Adipocyte (in vitro differentiated cells): Measurements from ENCODE around the gene GPN1.

Experiments
- DNase-seq: peaks from one replicate; pipeline ENCODE4 v3.0.0-alpha.2; 2015; ENCODE audit warnings: low read depth
- H3K27me3 ChIP-seq: replicated peaks from 2 replicates; pipeline ENCODE4 v1.7.0; 2013; ENCODE audit warnings: mild to moderate bottlenecking, low read length, moderate library complexity; ENCODE audit not compliant: control insufficient read depth, insufficient read depth
- H3K36me3 ChIP-seq: 2 replicates; pipeline ENCODE4 v1.7.0; 2013; ENCODE audit warnings: low read length, mild to moderate bottlenecking, moderate library complexity; ENCODE audit not compliant: control insufficient read depth, insufficient read depth, severe bottlenecking
- H3K4me1 ChIP-seq: 2 replicates; pipeline ENCODE4 v1.7.0; 2013; ENCODE audit warnings: mild to moderate bottlenecking, low read length, moderate library complexity; ENCODE audit not compliant: control insufficient read depth, insufficient read depth
- H3K4me3 ChIP-seq: 2 replicates; pipeline ENCODE4 v1.7.0; 2013; ENCODE audit warnings: mild to moderate bottlenecking, low read length, moderate library complexity
- H3K9ac ChIP-seq: 2 replicates; pipeline ENCODE4 v1.7.0; 2013; ENCODE audit warnings: mild to moderate bottlenecking, low read length, moderate library complexity
- H3K9me3 ChIP-seq: 2 replicates; pipeline ENCODE4 v1.7.0; 2013; ENCODE audit warnings: mild to moderate bottlenecking, low read length, moderate library complexity; ENCODE audit not compliant: control insufficient read depth

Gene GPN1

GRCh38 chr2:27652341-27652740 is 23.5 kb downstream of the GPN1 start:
- no peak for DNase-seq
- no peaks in the 10 kb centered on the region for H3K27me3 ChIP-seq
- H3K36me3 ChIP-seq: peaks cover 94% of the 10 kb centered on the region
- H3K9me3 ChIP-seq: no peaks in the 10 kb centered on the region
- H3K9ac ChIP-seq: no peak overlapping the region
- no peak overlapping the region for H3K4me3 ChIP-seq
- H3K4me1 ChIP-seq: peaks cover 14% of the 10 kb centered on the region

GRCh38 chr2:27652790-27653189 is 23.9 kb downstream of the GPN1 start:
- no peak overlapping the region for H3K4me3 ChIP-seq
- no peaks in the 10 kb centered on the region for H3K9me3 ChIP-seq
- DNase-seq: no peak
- no peaks in the 10 kb centered on the region for H3K27me3 ChIP-seq
- H3K36me3 ChIP-seq: peaks cover 94% of the 10 kb centered on the region
- no peak overlapping the region for H3K9ac ChIP-seq
- H3K4me1 ChIP-seq: peaks cover 10% of the 10 kb centered on the region

- H3K36me3 ChIP-seq: peaks cover 94% of the 10 kb centered on the region
- peaks cover 10% of the 10 kb centered on the region for H3K4me1 ChIP-seq
Measured at GRCh38 chr2:27653397-27653796, 24.5 kb downstream of the GPN1 start.

GRCh38 chr2:27655155-27655951 is 26.5 kb downstream of the GPN1 start:
- H3K4me1 ChIP-seq: peaks cover 7% of the 10 kb centered on the region
- H3K36me3 ChIP-seq: peaks cover 96% of the 10 kb centered on the region
- no peaks in the 10 kb centered on the region for H3K27me3 ChIP-seq
- H3K9me3 ChIP-seq: no peaks in the 10 kb centered on the region
- DNase-seq: peak; percentile 41
- H3K4me3 ChIP-seq: no peak overlapping the region
- no peak overlapping the region for H3K9ac ChIP-seq

More at GRCh38 chr2:27653397-27653796, 24.5 kb downstream of the GPN1 start:
- H3K27me3 ChIP-seq: no peaks in the 10 kb centered on the region
- H3K9me3 ChIP-seq: no peaks in the 10 kb centered on the region
- H3K9ac ChIP-seq: no peak overlapping the region
- DNase-seq: no peak
- H3K4me3 ChIP-seq: no peak overlapping the region

- Histone ChIP-seq H3K9me3 (no peaks in the 10 kb centered on the region), H3K27me3 (no peaks in the 10 kb centered on the region), H3K4me3 (no peak overlapping the region), H3K9ac (no peak overlapping the region), H3K4me1 (peaks cover 32% of the 10 kb centered on the region), H3K36me3 (peaks cover 56% of the 10 kb centered on the region)
- DNase-seq: no peak
Measured at GRCh38 chr2:27661371-27661770, 32.5 kb downstream of the GPN1 start.

DNA sequence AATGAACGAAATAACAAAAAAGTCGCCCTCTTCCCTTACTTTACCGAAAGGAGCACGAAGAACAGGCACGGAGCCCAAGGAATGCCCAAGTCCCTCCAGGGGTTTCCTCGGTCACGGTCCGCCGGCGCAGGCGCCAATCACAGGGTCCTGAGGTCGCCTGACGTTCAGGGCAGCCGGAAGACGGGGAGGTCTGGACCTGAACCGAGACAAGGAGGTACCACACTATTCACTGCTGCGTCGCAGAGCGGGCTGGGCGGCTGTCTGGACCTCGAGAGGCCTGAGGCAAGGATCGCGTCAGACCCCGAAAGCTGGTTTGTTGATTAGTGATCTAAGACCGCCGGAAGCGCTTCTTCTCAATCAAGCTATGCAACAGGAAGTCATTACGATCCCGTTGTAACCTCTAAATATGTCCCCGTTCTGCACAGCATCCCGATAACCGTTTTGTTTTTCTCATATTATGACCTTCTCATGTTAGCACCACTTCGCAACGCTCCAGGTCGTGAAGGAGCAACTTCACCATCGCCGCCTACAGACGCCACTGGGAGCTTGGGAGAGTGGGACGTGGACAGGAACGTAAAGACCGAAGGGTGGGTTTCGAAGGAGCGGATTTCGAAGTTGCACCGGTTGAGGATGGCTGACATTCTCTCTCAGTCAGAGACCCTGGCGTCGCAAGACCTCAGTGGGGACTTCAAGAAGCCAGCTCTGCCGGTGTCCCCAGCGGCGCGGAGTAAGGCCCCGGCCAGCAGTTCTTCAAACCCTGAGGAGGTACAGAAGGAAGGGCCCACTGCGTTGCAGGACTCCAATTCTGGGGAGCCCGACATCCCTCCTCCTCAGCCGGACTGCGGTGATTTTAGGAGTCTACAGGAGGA is 34.7 kb downstream of the GPN1 start, which contains the start of the genes SLC4A1AP and SUPT7L:
SLC4A1AP (plus strand) TSS at position 605 of the 869 bp plus-strand sequence; CDS start at position 631, 26 bp downstream.
SUPT7L (minus strand) TSS at position 330 of the 869 bp plus-strand sequence. CDS start 1,422 bp downstream, outside the sequence.
- H3K36me3 ChIP-seq: peaks cover 50% of the 10 kb centered on the region
- peak within 1 kb of the TSS; percentile 91 for H3K4me3 ChIP-seq
- no peaks in the 10 kb centered on the region for H3K27me3 ChIP-seq
- H3K4me1 ChIP-seq: peaks cover 32% of the 10 kb centered on the region
- H3K9me3 ChIP-seq: no peaks in the 10 kb centered on the region
- peak; percentile 94 for DNase-seq
- H3K9ac ChIP-seq: peak within 1 kb of the TSS; percentile 92

DNA sequence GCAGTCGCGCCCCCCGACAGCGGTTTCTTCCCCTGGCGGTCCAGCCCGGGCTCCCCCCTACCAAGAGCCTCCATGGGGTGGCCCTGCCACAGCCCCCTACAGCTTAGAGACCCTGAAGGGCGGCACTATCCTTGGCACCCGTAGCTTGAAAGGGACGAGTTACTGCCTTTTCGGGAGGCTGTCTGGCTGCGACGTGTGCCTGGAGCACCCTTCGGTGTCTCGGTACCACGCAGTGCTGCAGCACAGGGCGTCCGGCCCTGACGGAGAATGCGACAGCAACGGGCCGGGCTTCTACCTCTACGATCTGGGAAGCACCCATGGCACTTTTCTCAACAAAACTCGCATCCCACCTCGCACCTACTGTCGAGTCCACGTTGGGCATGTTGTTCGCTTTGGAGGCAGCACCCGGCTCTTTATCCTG is 35.3 kb downstream of the GPN1 start:
- H3K9me3 ChIP-seq: no peaks in the 10 kb centered on the region
- peaks cover 50% of the 10 kb centered on the region for H3K36me3 ChIP-seq
- H3K4me3 ChIP-seq: peak overlapping the region; percentile 91
- no peaks in the 10 kb centered on the region for H3K27me3 ChIP-seq
- H3K4me1 ChIP-seq: peaks cover 29% of the 10 kb centered on the region
- no peak for DNase-seq
- peak overlapping the region; percentile 92 for H3K9ac ChIP-seq

GRCh38 chr2:27664622-27665363 is 35.9 kb downstream of the GPN1 start:
- H3K9me3 ChIP-seq: no peaks in the 10 kb centered on the region
- peaks cover 50% of the 10 kb centered on the region for H3K36me3 ChIP-seq
- peak overlapping the region; percentile 91 for H3K4me3 ChIP-seq
- H3K27me3 ChIP-seq: no peaks in the 10 kb centered on the region
- peaks cover 28% of the 10 kb centered on the region for H3K4me1 ChIP-seq
- peak; percentile 12 for DNase-seq
- H3K9ac ChIP-seq: peak overlapping the region; percentile 92

- Histone ChIP-seq H3K4me3 (no peak overlapping the region), H3K27me3 (no peaks in the 10 kb centered on the region), H3K4me1 (peaks cover 19% of the 10 kb centered on the region), H3K9me3 (no peaks in the 10 kb centered on the region), H3K9ac (no peak overlapping the region), H3K36me3 (peaks cover 42% of the 10 kb centered on the region)
- no peak for DNase-seq
Measured at GRCh38 chr2:27667446-27667845, 38.6 kb downstream of the GPN1 start.

- peaks cover 67% of the 10 kb centered on the region for H3K36me3 ChIP-seq
Measured at GRCh38 chr2:27671235-27671634, 42.4 kb downstream of the GPN1 start.

More at GRCh38 chr2:27671235-27671634, 42.4 kb downstream of the GPN1 start:
- Histone ChIP-seq H3K9ac (no peak overlapping the region), H3K27me3 (no peaks in the 10 kb centered on the region), H3K9me3 (no peaks in the 10 kb centered on the region), H3K4me1 (no peaks in the 10 kb centered on the region), H3K4me3 (no peak overlapping the region)
- DNase-seq: no peak
